ENCODE data around the gene ABCC5. TPM values are rescaled to one million over a fixed set of nuclear protein-coding genes. Genes with fewer than 3 reads are reported as not detected.

The ABCC5 gene
- total and polyA plus RNA-seq, 2 of the 8 experiments (the other 6 are each of a cell fraction or from before 2014, with no cell fraction given): 25.3 to 40.8 TPM

DNA sequence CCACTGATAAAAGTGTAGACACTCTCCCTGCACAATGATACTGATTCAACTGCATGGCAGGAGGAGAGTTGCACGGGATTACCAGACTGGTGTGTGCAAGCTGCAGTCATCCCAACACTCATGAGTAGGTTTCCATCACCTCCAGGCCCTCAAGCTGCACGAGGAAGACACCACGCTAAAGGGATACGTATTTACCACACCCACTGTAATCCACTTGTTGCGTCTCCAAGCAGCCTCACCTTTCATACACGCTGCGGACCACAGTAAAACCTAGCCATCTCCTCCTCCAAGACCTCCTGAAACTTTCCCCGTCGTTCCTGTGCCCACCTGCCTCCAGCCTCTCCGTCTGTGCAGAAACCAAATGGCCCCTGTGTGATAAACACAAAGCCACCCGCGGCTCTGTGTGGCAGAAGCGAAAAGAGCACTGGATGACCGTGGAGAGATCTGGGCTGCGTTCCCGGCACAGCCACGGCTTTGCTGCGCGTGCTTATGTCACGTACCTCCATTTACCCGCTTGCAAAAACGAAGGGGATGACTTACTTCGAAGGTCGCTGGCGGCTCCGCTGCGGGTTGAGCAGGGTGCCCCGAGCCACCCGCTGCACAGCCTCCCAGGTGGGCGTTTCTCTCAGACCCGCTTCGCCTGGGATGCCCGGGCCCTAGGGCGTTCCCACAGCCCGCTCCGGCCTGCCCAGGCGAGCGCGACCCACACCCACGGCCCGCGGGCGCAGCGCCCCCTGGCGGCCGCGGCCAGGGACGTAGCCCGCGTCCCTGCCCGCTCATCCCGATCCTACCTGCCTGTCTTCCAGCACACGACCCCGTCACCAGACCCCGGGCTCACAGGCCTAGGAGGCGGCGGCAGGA, 643 bp downstream of the ABCC5 start (continued):
- TF ChIP-seq TAF7 (optimal IDR thresholded peaks at IDR 0.05; ENCODE audit: borderline replicate concordance, low read depth, low read length): no peak
- no peak for TF ChIP-seq KDM4A (IDR thresholded peaks at IDR 0.05; ENCODE audit: low read depth, low read length, severe bottlenecking)
- no peak for TF ChIP-seq TCF12 (IDR thresholded peaks at IDR 0.05; ENCODE audit: low read depth, low read length)
- TF ChIP-seq CHD7 (IDR thresholded peaks at IDR 0.05; ENCODE audit: insufficient replicate concordance, low read length): no peak
- TF ChIP-seq CHD1 (IDR thresholded peaks at IDR 0.05; ENCODE audit: low read depth, low read length): no peak
- TF ChIP-seq, protein P1, sequence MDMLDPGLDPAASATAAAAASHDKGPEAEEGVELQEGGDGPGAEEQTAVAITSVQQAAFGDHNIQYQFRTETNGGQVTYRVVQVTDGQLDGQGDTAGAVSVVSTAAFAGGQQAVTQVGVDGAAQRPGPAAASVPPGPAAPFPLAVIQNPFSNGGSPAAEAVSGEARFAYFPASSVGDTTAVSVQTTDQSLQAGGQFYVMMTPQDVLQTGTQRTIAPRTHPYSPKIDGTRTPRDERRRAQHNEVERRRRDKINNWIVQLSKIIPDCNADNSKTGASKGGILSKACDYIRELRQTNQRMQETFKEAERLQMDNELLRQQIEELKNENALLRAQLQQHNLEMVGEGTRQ (IDR thresholded peaks at IDR 0.05; ENCODE audit: low read length): no peak
- TF ChIP-seq KDM1A (IDR thresholded peaks at IDR 0.05; ENCODE audit: borderline replicate concordance, low read length): peak; percentile 85

Data from H1 (cell line).